ENCODE measurements around the gene BATF3.

Gene BATF3

GRCh38 chr1:212691561-212692071 is 8.0 kb downstream of the BATF3 start:
- Histone ChIP-seq H2AFZ (ENCODE audit: low read depth, low read length, severe bottlenecking) (no peak overlapping the region), H3K9ac (ENCODE audit: low read length) (no peak overlapping the region), H3K4me3 (ENCODE audit: insufficient read depth, low read length, poor library complexity, severe bottlenecking) (no peak overlapping the region), H3K27ac (ENCODE audit: low read depth, low read length) (no peak overlapping the region), H3K36me3 (ENCODE audit: low read length) (no peaks in the 10 kb centered on the region), H4K20me1 (ENCODE audit: low read depth, low read length) (no peaks in the 10 kb centered on the region), H3K9me3 (ENCODE audit: insufficient read depth, low read length) (no peaks in the 10 kb centered on the region), H3K4me2 (ENCODE audit: low read depth, low read length, poor library complexity, severe bottlenecking) (no peak overlapping the region), H3F3A (ENCODE audit: insufficient read depth) (no peaks in the 10 kb centered on the region), H3K27me3 (ENCODE audit: low read length) (no peaks in the 10 kb centered on the region), H3K9me2 (replicated peaks; ENCODE audit: insufficient read depth, low read length) (no peaks in the 10 kb centered on the region), H3K79me2 (ENCODE audit: insufficient read depth, low read length) (no peaks in the 10 kb centered on the region)
- no peak for TF ChIP-seq EZH2phosphoT487 (conservative IDR thresholded peaks at IDR 0.05; ENCODE audit: low read length)
- TF ChIP-seq CTCF (IDR thresholded peaks at IDR 0.05; ENCODE audit: insufficient read depth, low read length, poor library complexity, severe bottlenecking): no peak

GRCh38 chr1:212690816-212691403 is 8.7 kb downstream of the BATF3 start:
- Histone ChIP-seq H3K27ac (ENCODE audit: low read depth, low read length) (no peak overlapping the region), H4K20me1 (ENCODE audit: low read depth, low read length) (no peaks in the 10 kb centered on the region), H3K9ac (ENCODE audit: low read length) (no peak overlapping the region), H3K27me3 (ENCODE audit: low read length) (no peaks in the 10 kb centered on the region), H3K36me3 (ENCODE audit: low read length) (no peaks in the 10 kb centered on the region), H3K4me3 (ENCODE audit: insufficient read depth, low read length, poor library complexity, severe bottlenecking) (no peak overlapping the region), H3K4me2 (ENCODE audit: low read depth, low read length, poor library complexity, severe bottlenecking) (no peak overlapping the region), H3K9me2 (replicated peaks; ENCODE audit: insufficient read depth, low read length) (no peaks in the 10 kb centered on the region), H2AFZ (ENCODE audit: low read depth, low read length, severe bottlenecking) (no peak overlapping the region), H3F3A (ENCODE audit: insufficient read depth) (no peaks in the 10 kb centered on the region), H3K9me3 (ENCODE audit: insufficient read depth, low read length) (no peaks in the 10 kb centered on the region), H3K79me2 (ENCODE audit: insufficient read depth, low read length) (no peaks in the 10 kb centered on the region)
- no peak for TF ChIP-seq CTCF (IDR thresholded peaks at IDR 0.05; ENCODE audit: insufficient read depth, low read length, poor library complexity, severe bottlenecking)
- no peak for TF ChIP-seq EZH2phosphoT487 (conservative IDR thresholded peaks at IDR 0.05; ENCODE audit: low read length)

- Histone ChIP-seq H4K20me1 (ENCODE audit: low read depth, low read length) (no peaks in the 10 kb centered on the region), H3F3A (ENCODE audit: insufficient read depth) (no peaks in the 10 kb centered on the region), H2AFZ (ENCODE audit: low read depth, low read length, severe bottlenecking) (no peak overlapping the region), H3K27ac (ENCODE audit: low read depth, low read length) (no peak overlapping the region), H3K36me3 (ENCODE audit: low read length) (no peaks in the 10 kb centered on the region), H3K79me2 (ENCODE audit: insufficient read depth, low read length) (no peaks in the 10 kb centered on the region), H3K4me3 (ENCODE audit: insufficient read depth, low read length, poor library complexity, severe bottlenecking) (no peak overlapping the region), H3K9me2 (replicated peaks; ENCODE audit: insufficient read depth, low read length) (no peaks in the 10 kb centered on the region), H3K9me3 (ENCODE audit: insufficient read depth, low read length) (no peaks in the 10 kb centered on the region), H3K4me2 (ENCODE audit: low read depth, low read length, poor library complexity, severe bottlenecking) (no peak overlapping the region), H3K9ac (ENCODE audit: low read length) (no peak overlapping the region), H3K27me3 (ENCODE audit: low read length) (no peaks in the 10 kb centered on the region)
- TF ChIP-seq CTCF (IDR thresholded peaks at IDR 0.05; ENCODE audit: insufficient read depth, low read length, poor library complexity, severe bottlenecking): no peak
- TF ChIP-seq EZH2phosphoT487 (conservative IDR thresholded peaks at IDR 0.05; ENCODE audit: low read length): no peak
Measured at GRCh38 chr1:212689758-212690529, 9.7 kb downstream of the BATF3 start.

Measured in SU-DHL-6 (cell line).